HG03064 (cell line): ENCODE data around the gene NIPAL3.
"Not testable (repeated sequence)": the region's sequence is repeated elsewhere in the genome, so short reads cannot be mapped to it uniquely, and the experiment has no call there.

Experiments
- ATAC-seq: cut with Tn5 transposase; IDR thresholded peaks from one replicate; pipeline ENCODE4 v1.9.1; 2021; ENCODE audit warnings: low read depth; ENCODE audit not compliant: unreplicated experiment

Gene NIPAL3

GRCh38 chr1:24507405-24507804, 91.8 kb downstream of the NIPAL3 start:
- no peak for ATAC-seq

- no peak for ATAC-seq
Measured at GRCh38 chr1:24508911-24509310, 93.3 kb downstream of the NIPAL3 start.

- no peak for ATAC-seq
Measured at GRCh38 chr1:24513706-24514105, 98.1 kb downstream of the NIPAL3 start.

GRCh38 chr1:24514946-24515345, 99.3 kb downstream of the NIPAL3 start:
- no peak for ATAC-seq

- not testable (repeated sequence) for ATAC-seq
Measured at GRCh38 chr1:24515671-24516209, 100.1 kb downstream of the NIPAL3 start.

- no peak for ATAC-seq
Measured at GRCh38 chr1:24516506-24516905, 100.9 kb downstream of the NIPAL3 start.

GRCh38 chr1:24517898-24518297, 102.3 kb downstream of the NIPAL3 start:
- ATAC-seq: no peak

GRCh38 chr1:24520282-24520681, 104.7 kb downstream of the NIPAL3 start:
- not testable (repeated sequence) for ATAC-seq
